PFSK-1 (cell line): ENCODE results near the gene F2R.

Experiments
- FOXP2 ChIP-seq: optimal IDR thresholded peaks from 2 replicates; pipeline ENCODE3; 2011; ENCODE audit warnings: borderline replicate concordance, control low read depth, inconsistent platforms; ENCODE audit not compliant: insufficient read depth; ENCODE audit errors: extremely low read length, extremely low read depth
- POLR2AphosphoS5 ChIP-seq: IDR thresholded peaks from 2 replicates; pipeline ENCODE4 v1.6.1; 2012; ENCODE audit warnings: low read depth, mild to moderate bottlenecking, control low read depth, low read length, moderate library complexity
- SIN3A ChIP-seq: IDR thresholded peaks from 2 replicates; pipeline ENCODE4 v1.6.1; 2012; ENCODE audit warnings: mild to moderate bottlenecking, low read length, moderate library complexity, borderline replicate concordance; ENCODE audit not compliant: insufficient read depth
- TAF1 ChIP-seq: IDR thresholded peaks from 2 replicates; pipeline ENCODE4 v1.6.1; 2012; ENCODE audit warnings: low read length, control low read depth, borderline replicate concordance; ENCODE audit not compliant: insufficient read depth
- TF ChIP-seq, protein P1 (sequence below), 2 experiments: IDR thresholded peaks; 2 replicates each; pipeline versions ENCODE4 v1.6.1 to v1.8.0; 2011 to 2012; ENCODE audit warnings: low read depth in 2 of 2, low read length in 2 of 2, control low read depth in 1 of 2, inconsistent platforms in 1 of 2, mild to moderate bottlenecking in 1 of 2, moderate library complexity in 1 of 2; ENCODE audit not compliant: insufficient read depth in 1 of 2

Gene F2R

DNA sequence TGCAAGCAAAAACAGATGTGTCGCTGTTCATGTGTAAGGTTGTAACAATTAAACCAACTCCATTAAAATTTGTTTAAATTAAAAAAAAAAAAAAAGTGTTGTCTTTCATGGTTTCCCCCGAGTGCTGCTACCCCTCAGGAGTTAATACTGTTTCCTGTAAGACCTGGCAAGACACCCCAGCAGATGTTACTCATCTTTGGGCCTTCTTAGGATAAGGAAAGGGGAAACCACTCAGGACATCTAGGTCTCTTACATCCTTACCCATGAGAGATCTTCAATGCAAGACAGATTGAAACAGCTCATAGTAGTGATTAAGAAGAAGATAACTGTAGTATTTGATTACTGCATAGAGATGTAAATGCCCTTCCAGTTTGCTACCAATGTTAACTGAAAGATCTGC, 33.5 kb upstream of the F2R start:
- no peak for TF ChIP-seq SIN3A
- TF ChIP-seq, protein P1, sequence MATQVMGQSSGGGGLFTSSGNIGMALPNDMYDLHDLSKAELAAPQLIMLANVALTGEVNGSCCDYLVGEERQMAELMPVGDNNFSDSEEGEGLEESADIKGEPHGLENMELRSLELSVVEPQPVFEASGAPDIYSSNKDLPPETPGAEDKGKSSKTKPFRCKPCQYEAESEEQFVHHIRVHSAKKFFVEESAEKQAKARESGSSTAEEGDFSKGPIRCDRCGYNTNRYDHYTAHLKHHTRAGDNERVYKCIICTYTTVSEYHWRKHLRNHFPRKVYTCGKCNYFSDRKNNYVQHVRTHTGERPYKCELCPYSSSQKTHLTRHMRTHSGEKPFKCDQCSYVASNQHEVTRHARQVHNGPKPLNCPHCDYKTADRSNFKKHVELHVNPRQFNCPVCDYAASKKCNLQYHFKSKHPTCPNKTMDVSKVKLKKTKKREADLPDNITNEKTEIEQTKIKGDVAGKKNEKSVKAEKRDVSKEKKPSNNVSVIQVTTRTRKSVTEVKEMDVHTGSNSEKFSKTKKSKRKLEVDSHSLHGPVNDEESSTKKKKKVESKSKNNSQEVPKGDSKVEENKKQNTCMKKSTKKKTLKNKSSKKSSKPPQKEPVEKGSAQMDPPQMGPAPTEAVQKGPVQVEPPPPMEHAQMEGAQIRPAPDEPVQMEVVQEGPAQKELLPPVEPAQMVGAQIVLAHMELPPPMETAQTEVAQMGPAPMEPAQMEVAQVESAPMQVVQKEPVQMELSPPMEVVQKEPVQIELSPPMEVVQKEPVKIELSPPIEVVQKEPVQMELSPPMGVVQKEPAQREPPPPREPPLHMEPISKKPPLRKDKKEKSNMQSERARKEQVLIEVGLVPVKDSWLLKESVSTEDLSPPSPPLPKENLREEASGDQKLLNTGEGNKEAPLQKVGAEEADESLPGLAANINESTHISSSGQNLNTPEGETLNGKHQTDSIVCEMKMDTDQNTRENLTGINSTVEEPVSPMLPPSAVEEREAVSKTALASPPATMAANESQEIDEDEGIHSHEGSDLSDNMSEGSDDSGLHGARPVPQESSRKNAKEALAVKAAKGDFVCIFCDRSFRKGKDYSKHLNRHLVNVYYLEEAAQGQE (IDR thresholded peaks at IDR 0.05; ENCODE audit: insufficient read depth in 1 of 2, low read depth in 2 of 2, low read length in 2 of 2): no peak
- no peak for TF ChIP-seq TAF1
- no peak for TF ChIP-seq POLR2AphosphoS5
- no peak for TF ChIP-seq FOXP2

DNA sequence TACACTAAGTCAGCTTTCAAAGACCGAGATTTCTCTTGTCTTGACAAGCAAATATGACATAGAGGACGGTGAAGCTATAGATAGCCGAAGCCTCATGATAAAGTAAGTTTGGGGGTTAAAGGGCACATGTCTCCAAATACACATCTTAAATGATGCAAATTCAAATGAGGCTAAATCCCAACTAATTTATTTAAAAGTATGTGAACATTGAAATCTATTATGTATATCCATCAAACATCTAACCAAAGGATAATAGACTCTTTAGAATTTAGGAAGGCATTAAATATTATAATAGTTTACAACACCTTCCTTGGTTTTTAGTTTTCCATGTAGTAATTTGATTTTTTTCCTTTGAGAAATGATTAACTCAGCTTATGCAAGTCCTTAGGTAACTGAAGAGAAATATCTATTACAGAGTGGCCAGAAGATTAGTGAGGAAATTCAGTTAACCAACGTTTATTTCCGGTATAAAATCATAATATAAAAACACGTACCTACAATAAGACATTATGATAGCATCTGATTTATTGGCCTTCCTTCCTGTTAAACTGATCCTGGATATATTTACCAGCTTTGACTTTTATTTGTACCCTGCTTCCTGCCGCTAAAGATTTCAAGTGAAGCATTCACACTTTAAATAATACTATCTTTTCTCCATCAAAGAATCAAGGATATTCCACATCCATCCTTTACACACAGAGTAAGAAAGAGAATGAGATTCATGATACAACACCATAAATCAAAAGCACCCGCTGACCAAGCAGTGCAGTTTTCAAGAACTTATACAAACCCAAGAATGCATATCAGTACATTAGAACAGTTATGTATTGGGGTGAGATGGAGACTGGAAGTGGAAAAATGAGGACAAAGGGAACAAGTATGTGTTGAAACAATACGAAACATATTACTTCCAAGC, 31.9 kb upstream of the F2R start:
- TF ChIP-seq SIN3A (no peak), POLR2AphosphoS5 (no peak), FOXP2 (no peak), TAF1 (no peak)
- TF ChIP-seq, protein P1 (IDR thresholded peaks at IDR 0.05; ENCODE audit: insufficient read depth in 1 of 2, low read depth in 2 of 2, low read length in 2 of 2): no peak

GRCh38 chr5:76684756-76685519, 31.0 kb upstream of the F2R start:
- TF ChIP-seq FOXP2 (no peak), SIN3A (no peak), TAF1 (no peak), POLR2AphosphoS5 (no peak)

- TF ChIP-seq, protein P1 (IDR thresholded peaks at IDR 0.05; ENCODE audit: insufficient read depth in 1 of 2, low read depth in 2 of 2, low read length in 2 of 2): no peak
- TF ChIP-seq POLR2AphosphoS5 (no peak), FOXP2 (no peak), TAF1 (no peak), SIN3A (no peak)
These were observed 30.2 kb upstream of the F2R start for GRCh38 chr5:76685704-76686103.

GRCh38 chr5:76688212-76688611, 27.7 kb upstream of the F2R start:
- TF ChIP-seq FOXP2: no peak
- no peak for TF ChIP-seq TAF1
- no peak for TF ChIP-seq SIN3A
- TF ChIP-seq, protein P1 (IDR thresholded peaks at IDR 0.05; ENCODE audit: insufficient read depth in 1 of 2, low read depth in 2 of 2, low read length in 2 of 2): no peak
- no peak for TF ChIP-seq POLR2AphosphoS5
